Endothelial cell of umbilical vein (primary cell): ENCODE results near the gene PHB1. TPM values are rescaled to one million over a fixed set of nuclear protein-coding genes. Genes with fewer than 3 reads are reported as not detected.
"Not testable (repeated sequence)": the region's sequence is repeated elsewhere in the genome, so short reads cannot be mapped to it uniquely, and the experiment has no call there.

Experiments
- BruUV-seq: library from RNA; stranded (reverse); fragments of 400-500 nt; replicated peaks from 2 replicates; lab custom pipeline; 2021; lab: Mats Ljungman, UMichigan
- CTCF ChIA-PET: fragments of 300-600, 350-600 bp; sonication (Branson Sonifier 250); formaldehyde crosslinking; loops from one replicate; lab custom pipeline; 2021; ENCODE audit warnings: antibody characterized with exemption, inconsistent platforms; lab: Charles Lee
- POLR2A ChIA-PET: fragments of 300-600, 350-600 bp; sonication (Branson Sonifier 250); formaldehyde crosslinking; loops from one replicate; lab custom pipeline; 2021; ENCODE audit warnings: antibody characterized with exemption, inconsistent platforms; lab: Charles Lee
- DNase-seq: peaks from one replicate; pipeline ENCODE4 v3.0.0-alpha.2; 2011; ENCODE audit warnings: low read depth, low spot score
- FAIRE-seq: peaks from 2 replicates; lab custom pipeline; 2011; peaks lifted over from hg19 to GRCh38; lab: Jason Lieb, UNC
- H2AFZ ChIP-seq: 2 replicates; pipeline ENCODE4 v1.6.0; 2012; ENCODE audit warnings: low read depth, low read length, control low read depth, inconsistent platforms
- H3K27ac ChIP-seq: 2 replicates; pipeline ENCODE4 v1.5.1; 2011; ENCODE audit warnings: low read depth, mild to moderate bottlenecking, control low read depth, low read length, moderate library complexity; ENCODE audit not compliant: insufficient read depth
- H3K27me3 ChIP-seq, 2 experiments: 2 replicates each; pipeline versions ENCODE4 v1.6.0 to v1.6.1; 2011; ENCODE audit warnings: low read length in 2 of 2, mixed read lengths in 1 of 2; ENCODE audit not compliant: control insufficient read depth in 2 of 2, insufficient read depth in 2 of 2
- H3K36me3 ChIP-seq, 2 experiments: 2 replicates in 1 of 2; 3 replicates in 1 of 2; pipeline ENCODE4 v1.5.1; 2011; ENCODE audit warnings: low read length in 2 of 2, mild to moderate bottlenecking in 1 of 2, moderate library complexity in 1 of 2; ENCODE audit not compliant: control insufficient read depth in 2 of 2, insufficient read depth in 2 of 2; ENCODE audit errors: extremely low read depth in 1 of 2
- H3K4me1 ChIP-seq: 3 replicates; pipeline ENCODE4 v1.5.1; 2011; ENCODE audit warnings: mild to moderate bottlenecking, low read length; ENCODE audit not compliant: control insufficient read depth, insufficient read depth; ENCODE audit errors: extremely low read depth
- H3K4me2 ChIP-seq: 2 replicates; pipeline ENCODE4 v1.6.1; 2011; ENCODE audit warnings: low read length, control low read depth, mixed read lengths; ENCODE audit not compliant: insufficient read depth
- H3K4me3 ChIP-seq, 3 experiments: fragments of 200-600 bp in 1 of 3; sonication (generic), shearing (Covaris generic) in 1 of 3; replicated peaks in 1 of 3; 2 replicates each; pipeline ENCODE4 v1.5.1; 2011 to 2016; ENCODE audit warnings: control low read depth in 3 of 3, low read length in 3 of 3, mild to moderate bottlenecking in 2 of 3, inconsistent platforms in 1 of 3, low read depth in 1 of 3, moderate library complexity in 1 of 3; ENCODE audit not compliant: insufficient read depth in 1 of 3
- H3K79me2 ChIP-seq: 2 replicates; pipeline ENCODE4 v1.6.0; 2012; ENCODE audit warnings: low read length, inconsistent platforms; ENCODE audit not compliant: control insufficient read depth, insufficient read depth
- H3K9ac ChIP-seq: replicated peaks from 2 replicates; pipeline ENCODE3; 2011; ENCODE audit warnings: low read length, control low read depth; ENCODE audit not compliant: insufficient read depth; ENCODE audit errors: extremely low read depth
- H3K9me1 ChIP-seq: replicated peaks from 3 replicates; pipeline ENCODE4 v1.6.0; 2011; ENCODE audit warnings: mild to moderate bottlenecking, low read length; ENCODE audit not compliant: control insufficient read depth, insufficient read depth; ENCODE audit errors: extremely low read depth
- H3K9me3 ChIP-seq: replicated peaks from 2 replicates; pipeline ENCODE4 v1.5.1; 2012; ENCODE audit warnings: low read length, inconsistent platforms; ENCODE audit not compliant: control insufficient read depth, insufficient read depth
- H4K20me1 ChIP-seq: replicated peaks from 2 replicates; pipeline ENCODE3; 2011; ENCODE audit warnings: mild to moderate bottlenecking, low read length; ENCODE audit not compliant: control insufficient read depth, insufficient read depth; ENCODE audit errors: extremely low read depth
- CTCF ChIP-seq, 2 donors: IDR thresholded peaks; 1 replicate in 1 of 2; 2 replicates in 1 of 2; pipeline ENCODE4 v1.5.1; 2011; ENCODE audit warnings: low read length in 2 of 2, mild to moderate bottlenecking in 2 of 2, moderate library complexity in 2 of 2, control low read depth in 1 of 2, inconsistent platforms in 1 of 2, low read depth in 1 of 2; ENCODE audit not compliant: insufficient read depth in 1 of 2; ENCODE audit errors: extremely low read depth in 1 of 2
- EZH2 ChIP-seq: IDR thresholded peaks from 2 replicates; pipeline ENCODE4 v1.6.1; 2012; ENCODE audit warnings: borderline replicate concordance, low read depth, mild to moderate bottlenecking, moderate library complexity, low read length, inconsistent platforms; ENCODE audit not compliant: severe bottlenecking
- FOS ChIP-seq: IDR thresholded peaks from 2 replicates; pipeline ENCODE4 v1.6.1; 2011; ENCODE audit warnings: mild to moderate bottlenecking, low read length, moderate library complexity, borderline replicate concordance; ENCODE audit not compliant: insufficient read depth
- GATA2 ChIP-seq: IDR thresholded peaks from 2 replicates; pipeline ENCODE4 v1.7.0; 2011; ENCODE audit warnings: low read depth, mild to moderate bottlenecking, moderate library complexity, mixed read lengths, low read length; ENCODE audit not compliant: insufficient read length, insufficient read depth
- JUN ChIP-seq: IDR thresholded peaks from 2 replicates; pipeline ENCODE4 v1.6.1; 2011; ENCODE audit warnings: borderline replicate concordance, low read depth; ENCODE audit not compliant: insufficient read length, insufficient read depth
- MAX ChIP-seq: IDR thresholded peaks from 2 replicates; pipeline ENCODE4 v1.6.1; 2011; ENCODE audit not compliant: insufficient read depth, insufficient read length
- MYC ChIP-seq: IDR thresholded peaks from one replicate; pipeline ENCODE4 v1.6.1; 2011; ENCODE audit warnings: mild to moderate bottlenecking, low read depth, low read length
- POLR2A ChIP-seq: IDR thresholded peaks from 2 replicates; pipeline ENCODE4 v1.6.1; 2012; ENCODE audit warnings: low read depth, mild to moderate bottlenecking, control low read depth, low read length
- POLR2AphosphoS5 ChIP-seq: IDR thresholded peaks from 2 replicates; pipeline ENCODE4 v1.6.1; 2012; ENCODE audit warnings: low read depth, mild to moderate bottlenecking, control low read depth, low read length, moderate library complexity; ENCODE audit not compliant: insufficient read depth
- dilution Hi-C: fragments of 300-500 bp; cut with MboI; formaldehyde crosslinking; loops from one replicate; pipeline ENCODE4 v1.15.0; 2019; ENCODE audit warnings: low sequenced_read_pairs; ENCODE audit not compliant: extremely low pct_ligation_motif_present
- intact Hi-C: fragments of 100-400 bp; cut with micrococcal nuclease; formaldehyde crosslinking; loops from one replicate; pipeline ENCODE4 v1.10.0; 2022
- polyA plus RNA-seq, 4 experiments: library from polyadenylated mRNA; depleted of rRNA in 3 of 4; stranded (reverse) in 3 of 4; unstranded in 1 of 4; fragments of >200 nt; gene quantifications; 2 replicates each; pipeline versions ENCODE4 v1.2.1 to v1.2.3, GENCODE V29; 2011 to 2012; ENCODE audit warnings: missing spikeins in 1 of 4
- total RNA-seq: library from RNA; stranded (reverse); gene quantifications from 2 replicates; pipeline ENCODE4 v1.2.3, GENCODE V29; 2021

The PHB1 gene
- total and polyA plus RNA-seq, 2 donors (not counting 3 experiments of a cell fraction or from before 2014, with no cell fraction given): 222 to 287 TPM

- DNase-seq, dilution Hi-C loops, BruUV-seq, H3K36me3 ChIP-seq, H2AFZ ChIP-seq, CTCF ChIA-PET, H4K20me1 ChIP-seq, H3K9ac ChIP-seq, H3K4me2 ChIP-seq, H3K27me3 ChIP-seq, H3K79me2 ChIP-seq, H3K4me3 ChIP-seq, H3K9me3 ChIP-seq, H3K9me1 ChIP-seq, H3K4me1 ChIP-seq, H3K27ac ChIP-seq, intact Hi-C loops, FAIRE-seq: not testable (repeated sequence)
- POLR2A ChIA-PET: interaction anchor here (0.7 kb wide), 1 partner anchor 32 kb away, joined by 3 read pairs; no protein-coding TSS in a partner anchor
Observed at GRCh38 chr17:49418754-49419740, 4.4 kb upstream of the PHB1 start.

- dilution Hi-C loops (no loop called here), intact Hi-C loops (no loop called here)
- no peaks in the 10 kb centered on the region for H3K27me3 ChIP-seq
- peaks cover 15% of the 10 kb centered on the region for H3K79me2 ChIP-seq
- ChIA-PET POLR2A (no interaction called here), CTCF (interaction anchor here (1.0 to 9.9 kb wide), 10 partner anchors 11 to 293 kb away, joined by 3 to 116 read pairs (median 4); partner anchors contain the start of gene SLC35B1)
- H3K4me1 ChIP-seq: peaks cover 6% of the 10 kb centered on the region
- H4K20me1 ChIP-seq: no peaks in the 10 kb centered on the region
- H3K9ac ChIP-seq: peak overlapping the region; percentile 61
- H3K9me3 ChIP-seq: no peaks in the 10 kb centered on the region
- no peak for FAIRE-seq
- no peak for TF ChIP-seq POLR2A
- TF ChIP-seq GATA2: no peak
- TF ChIP-seq POLR2AphosphoS5: no peak
- no peak for TF ChIP-seq MYC
- TF ChIP-seq JUN: no peak
- TF ChIP-seq FOS: no peak
- TF ChIP-seq MAX: no peak
- TF ChIP-seq EZH2: no peak
- TF ChIP-seq CTCF (IDR thresholded peaks at IDR 0.05; ENCODE audit: extremely low read depth in 1 of 2, insufficient read depth in 1 of 2, low read depth in 1 of 2, low read length in 2 of 2): no peak
- no peaks in the 10 kb centered on the region for H3K9me1 ChIP-seq
- H2AFZ ChIP-seq: peak overlapping the region; percentile 81
- H3K4me2 ChIP-seq: peak overlapping the region; percentile 85
- no peak for DNase-seq
- no peak overlapping the region for H3K27ac ChIP-seq
- no TSS peak for BruUV-seq
- peaks cover 3 to 21% of the 10 kb centered on the region in 2 experiments for H3K36me3 ChIP-seq
- H3K4me3 ChIP-seq: peak overlapping the region; percentile 69 to 78 (median 76)
Observed at GRCh38 chr17:49414271-49414621, 436 bp downstream of the PHB1 start.
